SJCRH30 (cell line): ENCODE measurements around the gene GNA14. TPM values are rescaled to one million over a fixed set of nuclear protein-coding genes. Genes with fewer than 3 reads are reported as not detected.
"Not testable (repeated sequence)": the region's sequence is repeated elsewhere in the genome, so short reads cannot be mapped to it uniquely, and the experiment has no call there.

Experiments used
- DNase-seq, 2 experiments: peaks; one replicate each; pipeline ENCODE4 v3.0.0-alpha.2; 2015 to 2020
- H3K27ac ChIP-seq: fragments of 250-450 bp; sonication (Bioruptor Pico); 2 replicates; pipeline ENCODE4 v1.5.1; 2020; ENCODE audit warnings: mild to moderate bottlenecking, moderate library complexity
- H3K27me3 ChIP-seq: fragments of 250-450 bp; sonication (Bioruptor Pico); 2 replicates; pipeline ENCODE4 v1.5.1; 2020; ENCODE audit warnings: mild to moderate bottlenecking, moderate library complexity
- H3K36me3 ChIP-seq: fragments of 250-450 bp; sonication (Bioruptor Pico); 2 replicates; pipeline ENCODE4 v1.5.1; 2020; ENCODE audit warnings: mild to moderate bottlenecking, moderate library complexity
- H3K4me1 ChIP-seq: fragments of 250-450 bp; sonication (Bioruptor Pico); 2 replicates; pipeline ENCODE4 v1.5.1; 2020; ENCODE audit warnings: mild to moderate bottlenecking, moderate library complexity
- H3K4me3 ChIP-seq: fragments of 250-450 bp; sonication (Bioruptor Pico); 2 replicates; pipeline ENCODE4 v1.5.1; 2020; ENCODE audit warnings: mild to moderate bottlenecking, moderate library complexity
- H3K9me3 ChIP-seq: fragments of 250-450 bp; sonication (Bioruptor Pico); replicated peaks from 2 replicates; pipeline ENCODE4 v1.5.1; 2020; ENCODE audit warnings: mild to moderate bottlenecking, moderate library complexity
- total RNA-seq: library from RNA; depleted of rRNA; stranded (reverse); fragments of >200 nt; shearing (Covaris generic); gene quantifications from 2 replicates; pipeline ENCODE4 v1.2.3, GENCODE V29; 2014

Gene GNA14
- total RNA-seq, 1 experiment from 2014 or later: not detected

GRCh38 chr9:77402286-77402685 is 245.8 kb downstream of the GNA14 start:
- Histone ChIP-seq H3K9me3 (no peaks in the 10 kb centered on the region; the same call in 1 of the 2 replicates), H3K27me3 (no peaks in the 10 kb centered on the region), H3K4me1 (no peaks in the 10 kb centered on the region), H3K27ac (no peak overlapping the region), H3K36me3 (no peaks in the 10 kb centered on the region), H3K4me3 (no peak overlapping the region)
- DNase-seq: no peak

GRCh38 chr9:77399964-77400363 is 248.2 kb downstream of the GNA14 start:
- no peaks in the 10 kb centered on the region; the same call in 1 of the 2 replicates for H3K9me3 ChIP-seq
- no peak for DNase-seq
- no peaks in the 10 kb centered on the region for H3K27me3 ChIP-seq
- H3K27ac ChIP-seq: no peak overlapping the region
- H3K4me1 ChIP-seq: no peaks in the 10 kb centered on the region
- H3K36me3 ChIP-seq: no peaks in the 10 kb centered on the region
- H3K4me3 ChIP-seq: no peak overlapping the region

- H3K27me3 ChIP-seq, H3K4me3 ChIP-seq, H3K27ac ChIP-seq, DNase-seq, H3K36me3 ChIP-seq, H3K9me3 ChIP-seq, H3K4me1 ChIP-seq: not testable (repeated sequence)
Observed at GRCh38 chr9:77398581-77398980, 249.5 kb downstream of the GNA14 start.

- no peak for DNase-seq
- H3K4me3 ChIP-seq: no peak overlapping the region
- H3K36me3 ChIP-seq: no peaks in the 10 kb centered on the region; the same call in 1 of the 2 replicates
- no peak overlapping the region for H3K27ac ChIP-seq
- no peaks in the 10 kb centered on the region for H3K4me1 ChIP-seq
- H3K9me3 ChIP-seq: no peaks in the 10 kb centered on the region
- no peaks in the 10 kb centered on the region for H3K27me3 ChIP-seq
Observed at GRCh38 chr9:77392328-77392727, 255.8 kb downstream of the GNA14 start.

- H3K27me3 ChIP-seq: no peaks in the 10 kb centered on the region
- no peak overlapping the region for H3K4me3 ChIP-seq
- H3K27ac ChIP-seq: no peak overlapping the region
- H3K36me3 ChIP-seq: no peaks in the 10 kb centered on the region; the same call in 1 of the 2 replicates
- no peaks in the 10 kb centered on the region for H3K9me3 ChIP-seq
- no peaks in the 10 kb centered on the region for H3K4me1 ChIP-seq
- DNase-seq: no peak
Observed at GRCh38 chr9:77391834-77392233, 256.3 kb downstream of the GNA14 start.

- Histone ChIP-seq H3K36me3 (peaks cover 5% of the 10 kb centered on the region; the same call in 1 of the 2 replicates), H3K27ac (no peak overlapping the region), H3K4me3 (no peak overlapping the region), H3K4me1 (no peaks in the 10 kb centered on the region), H3K9me3 (no peaks in the 10 kb centered on the region), H3K27me3 (no peaks in the 10 kb centered on the region)
- DNase-seq: no peak
Observed at GRCh38 chr9:77386187-77386586, 261.9 kb downstream of the GNA14 start.

GRCh38 chr9:77384406-77384805 is 263.7 kb downstream of the GNA14 start:
- H3K27me3 ChIP-seq: no peaks in the 10 kb centered on the region
- no peak overlapping the region for H3K4me3 ChIP-seq
- DNase-seq: no peak
- H3K4me1 ChIP-seq: no peaks in the 10 kb centered on the region
- H3K9me3 ChIP-seq: no peaks in the 10 kb centered on the region
- H3K27ac ChIP-seq: no peak overlapping the region
- 0 out of 2 replicates have a peak, but pooled peaks cover 5% of the 10 kb centered on the region for H3K36me3 ChIP-seq

- Histone ChIP-seq H3K4me1 (no peaks in the 10 kb centered on the region), H3K4me3 (no peak overlapping the region), H3K27me3 (no peaks in the 10 kb centered on the region), H3K9me3 (no peaks in the 10 kb centered on the region), H3K27ac (no peak overlapping the region), H3K36me3 (peaks cover 2% of the 10 kb centered on the region; the same call in 1 of the 2 replicates)
- peak; percentile 10 to 34 for DNase-seq
Observed at GRCh38 chr9:77375956-77376532, 272.1 kb downstream of the GNA14 start.

GRCh38 chr9:77374266-77374665 is 273.9 kb downstream of the GNA14 start:
- H3K4me1 ChIP-seq: no peaks in the 10 kb centered on the region
- H3K9me3 ChIP-seq: no peaks in the 10 kb centered on the region
- H3K36me3 ChIP-seq: peaks cover 5% of the 10 kb centered on the region; the same call in 1 of the 2 replicates
- H3K27ac ChIP-seq: no peak overlapping the region
- no peak overlapping the region for H3K4me3 ChIP-seq
- H3K27me3 ChIP-seq: no peaks in the 10 kb centered on the region
- no peak for DNase-seq
